H9 (cell line): ENCODE measurements around the gene NTSR2. TPM values are rescaled to one million over a fixed set of nuclear protein-coding genes. Genes with fewer than 3 reads are reported as not detected.

Experiments
- DNase-seq: peaks from one replicate; pipeline ENCODE4 v3.0.0-alpha.2; 2017
- H2AFZ ChIP-seq: one replicate; pipeline ENCODE4 v1.6.1; 2013; ENCODE audit warnings: mild to moderate bottlenecking, low read length, control low read depth, moderate library complexity
- H2AK5ac ChIP-seq: 2 replicates; pipeline ENCODE4 v1.6.1; 2013; ENCODE audit warnings: low read length, control low read depth, mixed read lengths; ENCODE audit not compliant: insufficient read length
- H2BK120ac ChIP-seq: one replicate; pipeline ENCODE4 v1.6.1; 2013; ENCODE audit warnings: low read depth, mild to moderate bottlenecking, low read length, control low read depth, inconsistent platforms; ENCODE audit not compliant: poor library complexity, severe bottlenecking
- H2BK12ac ChIP-seq: 2 replicates; pipeline ENCODE4 v1.6.1; 2013; ENCODE audit warnings: low read length, control low read depth, mixed read lengths, low read depth; ENCODE audit not compliant: insufficient read length
- H2BK15ac ChIP-seq: 2 replicates; pipeline ENCODE4 v1.6.1; 2013; ENCODE audit warnings: low read depth, low read length, control low read depth
- H2BK20ac ChIP-seq: one replicate; pipeline ENCODE4 v1.6.1; 2013; ENCODE audit warnings: low read depth, mild to moderate bottlenecking, low read length, control low read depth, inconsistent platforms; ENCODE audit not compliant: poor library complexity, severe bottlenecking
- H2BK5ac ChIP-seq: 2 replicates; pipeline ENCODE4 v1.6.1; 2013; ENCODE audit warnings: low read length, control low read depth, mixed read lengths; ENCODE audit not compliant: insufficient read length
- H3K14ac ChIP-seq: 2 replicates; pipeline ENCODE4 v1.6.1; 2013; ENCODE audit warnings: low read length, control low read depth; ENCODE audit not compliant: insufficient read depth
- H3K18ac ChIP-seq: 2 replicates; pipeline ENCODE4 v1.6.1; 2013; ENCODE audit warnings: low read depth, mild to moderate bottlenecking, mixed read lengths, low read length, control low read depth; ENCODE audit not compliant: insufficient read length
- H3K23ac ChIP-seq: 2 replicates; pipeline ENCODE4 v1.6.1; 2013; ENCODE audit warnings: low read length, control low read depth, mixed read lengths, low read depth; ENCODE audit not compliant: insufficient read length
- H3K23me2 ChIP-seq: 2 replicates; pipeline ENCODE4 v1.6.1; 2013; ENCODE audit warnings: low read depth, mild to moderate bottlenecking, mixed read lengths, low read length, control low read depth; ENCODE audit not compliant: insufficient read length, poor library complexity, severe bottlenecking
- H3K27ac ChIP-seq: 2 replicates; pipeline ENCODE4 v1.5.1; 2013; ENCODE audit warnings: low read length, control low read depth, mixed read lengths, low read depth; ENCODE audit not compliant: insufficient read length
- H3K27me3 ChIP-seq: 2 replicates; pipeline ENCODE4 v1.6.1; 2013; ENCODE audit warnings: low read length, control low read depth, inconsistent platforms; ENCODE audit not compliant: insufficient read depth
- H3K4ac ChIP-seq: 2 replicates; pipeline ENCODE4 v1.6.1; 2013; ENCODE audit warnings: low read depth, mild to moderate bottlenecking, control low read depth, inconsistent platforms, low read length, moderate library complexity
- H3K4me1 ChIP-seq: 2 replicates; pipeline ENCODE4 v1.6.1; 2013; ENCODE audit warnings: low read length, control low read depth, inconsistent platforms; ENCODE audit not compliant: insufficient read depth
- H3K4me2 ChIP-seq: 2 replicates; pipeline ENCODE4 v1.6.1; 2013; ENCODE audit warnings: low read length, control low read depth, mixed read lengths; ENCODE audit not compliant: insufficient read length, insufficient read depth
- H3K56ac ChIP-seq: 2 replicates; pipeline ENCODE4 v1.6.1; 2013; ENCODE audit warnings: low read depth, mild to moderate bottlenecking, mixed read lengths, low read length, control low read depth; ENCODE audit not compliant: insufficient read length
- H3K79me1 ChIP-seq: 2 replicates; pipeline ENCODE4 v1.6.1; 2013; ENCODE audit warnings: low read depth, mild to moderate bottlenecking, moderate library complexity, low read length, control low read depth, inconsistent platforms; ENCODE audit not compliant: insufficient read depth, poor library complexity, severe bottlenecking
- H3K79me2 ChIP-seq: 2 replicates; pipeline ENCODE4 v1.6.1; 2013; ENCODE audit warnings: low read length, control low read depth, inconsistent platforms; ENCODE audit not compliant: insufficient read depth
- H3K9ac ChIP-seq: 2 replicates; pipeline ENCODE4 v1.6.1; 2013; ENCODE audit warnings: low read length, control low read depth, mixed read lengths; ENCODE audit not compliant: insufficient read length; ENCODE audit errors: extremely low read depth
- H3K9me3 ChIP-seq: one replicate; pipeline ENCODE4 v1.6.1; 2013; ENCODE audit warnings: low read depth, low read length, inconsistent platforms; ENCODE audit not compliant: control insufficient read depth
- H3T11ph ChIP-seq: one replicate; pipeline ENCODE4 v1.6.1; 2013; ENCODE audit warnings: mild to moderate bottlenecking, low read length, control low read depth, inconsistent platforms
- H4K20me1 ChIP-seq: one replicate; pipeline ENCODE4 v1.6.1; 2013; ENCODE audit not compliant: control insufficient read depth, insufficient read length, insufficient read depth
- H4K5ac ChIP-seq: 2 replicates; pipeline ENCODE4 v1.6.1; 2013; ENCODE audit warnings: low read depth, mild to moderate bottlenecking, mixed read lengths, low read length, control low read depth; ENCODE audit not compliant: insufficient read length
- H4K8ac ChIP-seq: replicated peaks from 2 replicates; pipeline ENCODE4 v1.6.1; 2013; ENCODE audit warnings: low read length, control low read depth, mixed read lengths, low read depth; ENCODE audit not compliant: insufficient read length
- H4K91ac ChIP-seq: 2 replicates; pipeline ENCODE4 v1.6.1; 2013; ENCODE audit warnings: low read depth, mild to moderate bottlenecking, moderate library complexity, mixed read lengths, low read length, control low read depth; ENCODE audit not compliant: insufficient read length
- H3K27ac Mint-ChIP-seq, 3 experiments: 2 replicates in 2 of 3; 3 replicates in 1 of 3; pipeline ENCODE4 v1.8.0; 2020 to 2021; ENCODE audit warnings: mixed read lengths in 3 of 3, mild to moderate bottlenecking in 1 of 3, moderate library complexity in 1 of 3
- H3K27me3 Mint-ChIP-seq: 2 replicates; pipeline ENCODE4 v1.8.0; 2021; ENCODE audit warnings: low read depth, mild to moderate bottlenecking, moderate library complexity, mixed read lengths
- H3K36me3 Mint-ChIP-seq, 3 experiments: 2 replicates in 2 of 3; 3 replicates in 1 of 3; pipeline ENCODE4 v1.8.0; 2020 to 2021; ENCODE audit warnings: low read depth in 3 of 3, mixed read lengths in 3 of 3; ENCODE audit not compliant: insufficient read depth in 1 of 3
- H3K4me1 Mint-ChIP-seq, 2 experiments: 2 replicates each; pipeline ENCODE4 v1.8.0; 2020; ENCODE audit warnings: mixed read lengths in 2 of 2
- H3K4me3 Mint-ChIP-seq, 2 experiments: 2 replicates in 1 of 2; 3 replicates in 1 of 2; pipeline ENCODE4 v1.8.0; 2020 to 2021; ENCODE audit warnings: mild to moderate bottlenecking in 2 of 2, mixed read lengths in 2 of 2, moderate library complexity in 1 of 2
- H3K9me3 Mint-ChIP-seq, 2 experiments: 2 replicates in 1 of 2; 3 replicates in 1 of 2; pipeline ENCODE4 v1.8.0; 2020; ENCODE audit warnings: mild to moderate bottlenecking in 2 of 2, mixed read lengths in 2 of 2, moderate library complexity in 1 of 2
- CTCF ChIP-seq: fragments of 200-600 bp; sonication (generic); conservative IDR thresholded peaks from 3 replicates; pipeline ENCODE4 v1.8.0; 2021; ENCODE audit warnings: antibody characterized with exemption, mild to moderate bottlenecking
- WGBS: extraction: QIAGEN DNeasy Blood & Tissue Kit; methylation state at CpG from one replicate; pipeline ENCODE4 v1.1.7; 2013; ENCODE audit warnings: missing lambda C conversion rate, low lambda C conversion rate, mixed read lengths; ENCODE audit not compliant: insufficient read length; ENCODE audit errors: extremely low coverage; 5-methylcytosine and 5-hydroxymethylcytosine counted together
- total RNA-seq: library from RNA; stranded (reverse); gene quantifications from 2 replicates; pipeline ENCODE4 v1.2.1, GENCODE V29; 2021

NTSR2 gene
- total RNA-seq, 1 experiment from 2014 or later: not detected

DNA sequence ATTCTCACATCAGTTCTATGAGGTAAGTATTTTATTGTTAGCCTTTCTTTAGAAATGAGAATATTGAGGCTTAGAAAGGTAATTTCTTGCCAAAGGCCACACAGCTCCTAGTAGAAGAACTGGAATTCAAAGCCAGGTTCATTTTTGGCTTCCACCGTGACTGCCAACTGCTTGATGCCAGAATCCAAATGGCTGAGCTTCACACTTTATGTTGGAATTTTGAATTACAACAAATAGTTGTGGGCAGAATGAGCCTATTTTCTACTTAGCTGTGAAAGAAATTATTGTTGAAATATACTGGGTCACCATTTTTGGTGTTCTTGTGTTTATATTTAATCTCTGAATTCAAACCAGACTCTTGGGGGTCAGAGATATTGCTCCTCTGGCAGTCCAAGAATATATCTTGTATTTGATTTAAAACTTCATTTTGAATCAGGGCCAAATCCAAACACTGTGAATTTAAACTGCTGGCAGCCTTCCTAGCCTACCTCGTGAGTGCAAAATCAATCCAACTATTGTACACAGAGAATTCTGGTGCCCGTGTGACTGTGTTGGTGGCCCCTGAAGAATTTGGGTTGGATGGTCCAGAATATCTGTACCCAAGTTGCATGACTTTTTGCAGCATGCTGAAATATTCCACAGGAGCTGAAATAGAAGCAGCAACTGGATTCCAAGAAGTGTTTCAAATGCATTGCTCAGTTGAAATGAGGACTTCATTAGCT lies 40.8 kb upstream of the NTSR2 start:
- Histone ChIP-seq H3K27ac (no peak overlapping the region), H4K8ac (no peak overlapping the region), H4K20me1 (no peaks in the 10 kb centered on the region), H2BK15ac (no peak overlapping the region), H3K79me1 (no peaks in the 10 kb centered on the region), H2BK20ac (no peak overlapping the region), H3K4me2 (no peak overlapping the region), H3K23ac (no peak overlapping the region), H3K14ac (no peak overlapping the region), H3K27me3 (no peaks in the 10 kb centered on the region), H4K91ac (no peak overlapping the region), H3K4me1 (no peaks in the 10 kb centered on the region), H3T11ph (no peak overlapping the region), H2AFZ (no peak overlapping the region), H3K79me2 (no peaks in the 10 kb centered on the region), H3K18ac (no peak overlapping the region), H3K4ac (no peak overlapping the region), H3K9me3 (no peaks in the 10 kb centered on the region), H2AK5ac (no peak overlapping the region), H2BK12ac (no peak overlapping the region), H2BK120ac (no peak overlapping the region), H3K56ac (no peak overlapping the region), H2BK5ac (no peak overlapping the region), H3K9ac (no peak overlapping the region), H3K23me2 (no peaks in the 10 kb centered on the region), H4K5ac (no peak overlapping the region)
- H3K4me1 Mint-ChIP-seq: no peaks in the 10 kb centered on the region
- WGBS: no CpG with 5 or more reads among the region's 3 CpGs
- no peaks in the 10 kb centered on the region; a peak in 2 of 7 replicates for H3K36me3 Mint-ChIP-seq
- no peak for DNase-seq
- H3K27ac Mint-ChIP-seq: no peak overlapping the region
- H3K4me3 Mint-ChIP-seq: no peak overlapping the region
- H3K9me3 Mint-ChIP-seq: peaks cover 0 to 4% of the 10 kb centered on the region in 2 experiments; a peak in 2 of 5 replicates
- peaks cover 9% of the 10 kb centered on the region for H3K27me3 Mint-ChIP-seq
- TF ChIP-seq CTCF: no peak
